ENCODE results near the gene TMEM179. TPM values are rescaled to one million over a fixed set of nuclear protein-coding genes. Genes with fewer than 3 reads are reported as not detected.

TMEM179 gene
- total and polyA plus RNA-seq, 12 donors, result 0.17 to 1.0 (median 0.39) TPM; not detected in 5

GRCh38 chr14:104642540-104642868 lies 37.9 kb upstream of the TMEM179 start:
- no peak overlapping the region for H3K4me3 ChIP-seq
- H3K4me1 ChIP-seq, result peaks cover 0 to 19% (median 4%) of the 10 kb centered on the region in 9 donors
- WGBS, 2 donors, result 91 to 94% methylated on average over 9 of the region's 9 CpGs
- DNase-seq, result no peak
- no peak for ATAC-seq
- no peak overlapping the region for H3K27ac ChIP-seq
- intact Hi-C loops (cut with DNase I), result loop anchor here in 3 of 10 donors (5.0 kb wide), 2 partner anchors 505 to 565 kb away; partner anchors contain the start of gene KIF26A (in 2 of the 3)
- H3K36me3 ChIP-seq, result no peaks in the 10 kb centered on the region
- H3K27me3 ChIP-seq, result peaks cover 0 to 28% (median 17%) of the 10 kb centered on the region in 7 donors
- TF ChIP-seq CTCF (IDR thresholded peaks at IDR 0.05), result no peak
- H3K9me3 ChIP-seq, result peaks cover 0 to 14% (median 4%) of the 10 kb centered on the region in 11 donors

- Histone ChIP-seq H3K4me1 (peaks cover 0 to 19% (median 4%) of the 10 kb centered on the region in 9 donors), H3K27ac (no peak overlapping the region), H3K4me3 (no peak overlapping the region), H3K36me3 (no peaks in the 10 kb centered on the region), H3K27me3 (peaks cover 0 to 29% (median 18%) of the 10 kb centered on the region in 7 donors), H3K9me3 (peaks cover 0 to 14% (median 4%) of the 10 kb centered on the region in 11 donors)
- DNase-seq (no peak), ATAC-seq (peak in 1 of 8 donors; percentile 33)
- intact Hi-C loops (cut with DNase I), result loop anchor here in 4 of 10 donors (2.0 to 5.0 kb wide), 3 partner anchors 505 to 565 kb away; partner anchors contain the start of gene KIF26A (in 2 of the 4)
- 68 to 72% methylated on average over 23 of the region's 23 CpGs for WGBS, 2 donors
- no peak for TF ChIP-seq CTCF (IDR thresholded peaks at IDR 0.05)
Observed at GRCh38 chr14:104641753-104642539, 37.4 kb upstream of the TMEM179 start.

GRCh38 chr14:104640681-104641080 lies 36.1 kb upstream of the TMEM179 start:
- DNase-seq (no peak), ATAC-seq (no peak)
- no peaks in the 10 kb centered on the region for H3K36me3 ChIP-seq
- H3K27me3 ChIP-seq, result peaks cover 0 to 39% (median 18%) of the 10 kb centered on the region in 7 donors
- WGBS, 2 donors, result 75 to 82% methylated on average over 10 of the region's 10 CpGs
- no peak overlapping the region for H3K27ac ChIP-seq
- peaks cover 0 to 19% (median 4%) of the 10 kb centered on the region in 9 donors for H3K4me1 ChIP-seq
- peaks cover 0 to 11% (median 4%) of the 10 kb centered on the region in 11 donors for H3K9me3 ChIP-seq
- intact Hi-C loops (cut with DNase I), result loop anchor here in 4 of 10 donors (1.0 to 5.0 kb wide), 4 partner anchors 503 to 563 kb away; partner anchors contain the start of gene KIF26A (in 2 of the 4)
- no peak overlapping the region for H3K4me3 ChIP-seq
- no peak for TF ChIP-seq CTCF (IDR thresholded peaks at IDR 0.05)

GRCh38 chr14:104639885-104640548 lies 35.4 kb upstream of the TMEM179 start:
- Histone ChIP-seq H3K4me3 (no peak overlapping the region), H3K4me1 (peaks cover 0 to 16% (median 4%) of the 10 kb centered on the region in 9 donors), H3K27ac (no peak overlapping the region), H3K36me3 (no peaks in the 10 kb centered on the region), H3K9me3 (peaks cover 0 to 4% (median 0%) of the 10 kb centered on the region in 11 donors), H3K27me3 (peaks cover 0 to 46% (median 20%) of the 10 kb centered on the region in 7 donors)
- intact Hi-C loops (cut with DNase I), result loop anchor here (1.0 to 10.0 kb wide), 11 partner anchors 75 to 565 kb away; partner anchors contain the start of gene KIF26A (in 5 of the 10)
- peak; percentile 75 to 94 (median 92) for TF ChIP-seq CTCF (IDR thresholded peaks at IDR 0.05)
- peak; percentile 48 to 62 for DNase-seq
- WGBS, 2 donors, result 7% methylated on average over 24 of the region's 24 CpGs
- ATAC-seq, result peak; percentile 77 to 95 (median 86)
